Measurements from ENCODE around the gene ANKRD31.
A peak's percentile ranks its signal among the peaks of the same experiment; 100 is the strongest.

The ANKRD31 gene

GRCh38 chr5:75236322-75237316 lies at the start of gene ANKRD31:
Gene ANKRD31 (minus strand): TSS chr5:75236878. CDS start chr5:75236686, 192 bp downstream.
- no peak for TF ChIP-seq ZFX (IDR thresholded peaks at IDR 0.05; ENCODE audit: borderline replicate concordance)
- TF ChIP-seq CTCF (IDR thresholded peaks at IDR 0.05) = peak; percentile 94
- H3K27ac ChIP-seq = 0 out of 2 replicates have a peak within 1 kb of the TSS, but pooled peaks have one; percentile 20

- H3K27ac ChIP-seq = no peak overlapping the region
- TF ChIP-seq ZFX (IDR thresholded peaks at IDR 0.05; ENCODE audit: borderline replicate concordance) = no peak
- no peak for TF ChIP-seq CTCF (IDR thresholded peaks at IDR 0.05)
These were observed 49.6 kb upstream of the ANKRD31 start for GRCh38 chr5:75286211-75286773.

GRCh38 chr5:75282581-75282980 lies 45.9 kb upstream of the ANKRD31 start:
- H3K27ac ChIP-seq = no peak overlapping the region
- TF ChIP-seq ZFX (IDR thresholded peaks at IDR 0.05; ENCODE audit: borderline replicate concordance) (no peak), CTCF (IDR thresholded peaks at IDR 0.05) (no peak)

- TF ChIP-seq ZFX (IDR thresholded peaks at IDR 0.05; ENCODE audit: borderline replicate concordance) = no peak
These were observed 45.2 kb upstream of the ANKRD31 start for GRCh38 chr5:75281716-75282465.

GRCh38 chr5:75279321-75279720 lies 42.6 kb upstream of the ANKRD31 start:
- no peak overlapping the region for H3K27ac ChIP-seq
- no peak for TF ChIP-seq CTCF (IDR thresholded peaks at IDR 0.05)
- no peak for TF ChIP-seq ZFX (IDR thresholded peaks at IDR 0.05; ENCODE audit: borderline replicate concordance)

More at GRCh38 chr5:75281716-75282465, 45.2 kb upstream of the ANKRD31 start:
- H3K27ac ChIP-seq = no peak overlapping the region

GRCh38 chr5:75277463-75277862 lies 40.8 kb upstream of the ANKRD31 start:
- H3K27ac ChIP-seq = no peak overlapping the region
- TF ChIP-seq CTCF (IDR thresholded peaks at IDR 0.05) = no peak
- no peak for TF ChIP-seq ZFX (IDR thresholded peaks at IDR 0.05; ENCODE audit: borderline replicate concordance)

GRCh38 chr5:75275756-75276155 lies 39.1 kb upstream of the ANKRD31 start:
- H3K27ac ChIP-seq = no peak overlapping the region
- TF ChIP-seq CTCF (IDR thresholded peaks at IDR 0.05) (no peak), ZFX (IDR thresholded peaks at IDR 0.05; ENCODE audit: borderline replicate concordance) (no peak)
